Measurements from ENCODE around the gene TMEM181.

TMEM181 gene

GRCh38 chr6:158642097-158642601 lies 82.3 kb downstream of the TMEM181 start:
- peak overlapping the region; percentile 91 for H3K4me3 ChIP-seq (replicated peaks; ENCODE audit: low read depth, low read length)
- no peak for TF ChIP-seq CTCF (IDR thresholded peaks at IDR 0.05; ENCODE audit: low read depth, low read length, missing control alignments)
- no peak for DNase-seq (ENCODE audit: extremely low read depth, low read depth)

GRCh38 chr6:158643836-158644230 lies 83.9 kb downstream of the TMEM181 start:
- TF ChIP-seq CTCF (IDR thresholded peaks at IDR 0.05; ENCODE audit: low read depth, low read length, missing control alignments): no peak
- peak overlapping the region; percentile 91 for H3K4me3 ChIP-seq (replicated peaks; ENCODE audit: low read depth, low read length)
- DNase-seq (ENCODE audit: extremely low read depth, low read depth): no peak

GRCh38 chr6:158644231-158645063 lies 84.6 kb downstream of the TMEM181 start, which contains the start of gene DYNLT1:
TSS of gene DYNLT1 (minus strand) at chr6:158644743. CDS start at chr6:158644708, 35 bp downstream.
- TF ChIP-seq CTCF (IDR thresholded peaks at IDR 0.05; ENCODE audit: low read depth, low read length, missing control alignments): no peak
- peak within 1 kb of the TSS; percentile 91 for H3K4me3 ChIP-seq (replicated peaks; ENCODE audit: low read depth, low read length)
- DNase-seq (ENCODE audit: extremely low read depth, low read depth): peak; percentile 78

GRCh38 chr6:158645064-158646022 lies 85.5 kb downstream of the TMEM181 start:
- H3K4me3 ChIP-seq (replicated peaks; ENCODE audit: low read depth, low read length): peak overlapping the region; percentile 91
- DNase-seq (ENCODE audit: extremely low read depth, low read depth): no peak
- TF ChIP-seq CTCF (IDR thresholded peaks at IDR 0.05; ENCODE audit: low read depth, low read length, missing control alignments): no peak

- H3K4me3 ChIP-seq (replicated peaks; ENCODE audit: low read depth, low read length): no peak overlapping the region
These were observed 86.4 kb downstream of the TMEM181 start for GRCh38 chr6:158646023-158646910.

More at GRCh38 chr6:158646023-158646910, 86.4 kb downstream of the TMEM181 start:
- no peak for TF ChIP-seq CTCF (IDR thresholded peaks at IDR 0.05; ENCODE audit: low read depth, low read length, missing control alignments)
- no peak for DNase-seq (ENCODE audit: extremely low read depth, low read depth)
